Hippocampal formation (tissue), 2 donors: Measurements from ENCODE around the gene PROSER3.
A peak's percentile ranks its signal among the peaks of the same experiment; 100 is the strongest.

ENCODE experiments used
- DNase-seq, 2 donors: peaks; one replicate each; lab custom pipeline; 2025; lab: John Stamatoyannopoulos, UW

The PROSER3 gene

GRCh38 chr19:35775298-35776101, 17.5 kb downstream of the PROSER3 start, which contains the start of gene ARHGAP33:
ARHGAP33 (plus strand) TSS chr19:35775564; CDS start chr19:35775659, 95 bp downstream.
- peak; percentile 95 to 97 for DNase-seq

GRCh38 chr19:35776102-35776788, 18.3 kb downstream of the PROSER3 start:
- DNase-seq, result peak in 1 of 2 donors; percentile 8

GRCh38 chr19:35777086-35777841, 19.3 kb downstream of the PROSER3 start:
- peak; percentile 12 to 36 for DNase-seq

- DNase-seq, result no peak
These were observed 20.0 kb downstream of the PROSER3 start for GRCh38 chr19:35777961-35778360.

- DNase-seq, result no peak
These were observed 21.1 kb downstream of the PROSER3 start for GRCh38 chr19:35779033-35779432.

- no peak for DNase-seq
These were observed 22.1 kb downstream of the PROSER3 start for GRCh38 chr19:35780058-35780457.

GRCh38 chr19:35780717-35781116, 22.7 kb downstream of the PROSER3 start:
- no peak for DNase-seq

GRCh38 chr19:35781650-35782049, 23.7 kb downstream of the PROSER3 start:
- DNase-seq, result no peak

- DNase-seq, result no peak
These were observed 24.6 kb downstream of the PROSER3 start for GRCh38 chr19:35782589-35782988.

GRCh38 chr19:35783469-35784434, 25.8 kb downstream of the PROSER3 start:
- no peak for DNase-seq

- DNase-seq, result no peak
These were observed 26.7 kb downstream of the PROSER3 start for GRCh38 chr19:35784503-35785338.

GRCh38 chr19:35785339-35785627, 27.3 kb downstream of the PROSER3 start:
- no peak for DNase-seq

GRCh38 chr19:35786299-35787160, 28.6 kb downstream of the PROSER3 start:
- DNase-seq, result no peak

GRCh38 chr19:35787227-35787799, 29.3 kb downstream of the PROSER3 start:
- DNase-seq, result no peak

GRCh38 chr19:35788205-35788960, 30.4 kb downstream of the PROSER3 start:
- no peak for DNase-seq

GRCh38 chr19:35789195-35789977, 31.4 kb downstream of the PROSER3 start:
- no peak for DNase-seq
